ENCODE data around the gene THUMPD3. TPM values are rescaled to one million over a fixed set of nuclear protein-coding genes. Genes with fewer than 3 reads are reported as not detected.

Gene THUMPD3
- polyA plus RNA-seq, 3 donors = 10.2 to 13.1 (median 11.5) TPM

DNA sequence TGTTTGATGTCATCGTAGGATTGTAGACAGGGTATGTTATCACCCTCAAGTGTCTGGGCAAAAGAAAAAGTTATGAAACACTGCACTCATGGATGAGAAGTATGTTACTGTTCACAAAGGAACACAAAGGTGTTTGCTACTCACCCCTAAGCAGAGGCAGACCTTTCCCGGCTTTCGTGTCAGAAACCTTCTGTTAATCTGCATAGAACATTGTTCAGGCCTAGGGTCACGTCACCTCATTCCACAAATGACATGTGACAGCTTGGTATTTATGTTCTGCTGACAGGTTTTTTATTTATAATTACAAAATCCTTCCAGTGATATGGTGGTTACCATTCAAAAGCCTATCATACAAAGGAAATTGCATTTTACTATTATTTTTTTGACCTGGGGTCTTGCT lies 16.5 kb downstream of the THUMPD3 start:
- H3K79me2 ChIP-seq (ENCODE audit: insufficient read depth, low read length) = peaks cover 3% of the 10 kb centered on the region
- H3K27me3 ChIP-seq (ENCODE audit: control insufficient read depth in 2 of 2, insufficient read depth in 2 of 2, low read length in 2 of 2) = no peaks in the 10 kb centered on the region
- H3K4me3 ChIP-seq (replicated peaks in 1 of 3; ENCODE audit: low read depth in 2 of 3, low read length in 3 of 3) = no peak overlapping the region
- H3K27ac Mint-ChIP-seq = peak overlapping the region in 1 of 7 donors; percentile 19
- H4K20me1 ChIP-seq (ENCODE audit: insufficient read depth, low read length) = peaks cover 3% of the 10 kb centered on the region
- intact Hi-C loops (cut with micrococcal nuclease) = loop anchor here in 1 of 2 donors (5.0 kb wide), 1 partner anchor 53 kb away; no protein-coding TSS in a partner anchor
- no peak overlapping the region for H3K4me3 Mint-ChIP-seq
- no peak overlapping the region for H3K4me2 ChIP-seq (replicated peaks; ENCODE audit: extremely low read depth, low read length, poor library complexity, severe bottlenecking)
- no peak overlapping the region for H3K27ac ChIP-seq (ENCODE audit: low read depth in 1 of 2, low read length in 2 of 2)
- no peaks in the 10 kb centered on the region for H3K4me1 Mint-ChIP-seq
- H3K27me3 Mint-ChIP-seq (ENCODE audit: low read depth in 3 of 3) = no peaks in the 10 kb centered on the region
- TF ChIP-seq, protein P1, sequence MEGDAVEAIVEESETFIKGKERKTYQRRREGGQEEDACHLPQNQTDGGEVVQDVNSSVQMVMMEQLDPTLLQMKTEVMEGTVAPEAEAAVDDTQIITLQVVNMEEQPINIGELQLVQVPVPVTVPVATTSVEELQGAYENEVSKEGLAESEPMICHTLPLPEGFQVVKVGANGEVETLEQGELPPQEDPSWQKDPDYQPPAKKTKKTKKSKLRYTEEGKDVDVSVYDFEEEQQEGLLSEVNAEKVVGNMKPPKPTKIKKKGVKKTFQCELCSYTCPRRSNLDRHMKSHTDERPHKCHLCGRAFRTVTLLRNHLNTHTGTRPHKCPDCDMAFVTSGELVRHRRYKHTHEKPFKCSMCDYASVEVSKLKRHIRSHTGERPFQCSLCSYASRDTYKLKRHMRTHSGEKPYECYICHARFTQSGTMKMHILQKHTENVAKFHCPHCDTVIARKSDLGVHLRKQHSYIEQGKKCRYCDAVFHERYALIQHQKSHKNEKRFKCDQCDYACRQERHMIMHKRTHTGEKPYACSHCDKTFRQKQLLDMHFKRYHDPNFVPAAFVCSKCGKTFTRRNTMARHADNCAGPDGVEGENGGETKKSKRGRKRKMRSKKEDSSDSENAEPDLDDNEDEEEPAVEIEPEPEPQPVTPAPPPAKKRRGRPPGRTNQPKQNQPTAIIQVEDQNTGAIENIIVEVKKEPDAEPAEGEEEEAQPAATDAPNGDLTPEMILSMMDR (IDR thresholded peaks at IDR 0.05) = no peak
- no CpG with 5 or more reads among the region's 4 CpGs for WGBS (ENCODE audit: insufficient coverage)
- H3K9me3 Mint-ChIP-seq = no peaks in the 10 kb centered on the region
- H3K9ac ChIP-seq (ENCODE audit: insufficient read depth, low read length, poor library complexity, severe bottlenecking) = no peak overlapping the region
- no peaks in the 10 kb centered on the region for H3K4me1 ChIP-seq (ENCODE audit: control insufficient read depth in 1 of 2, insufficient read depth in 2 of 2, low read length in 2 of 2)
- H3K36me3 Mint-ChIP-seq = peaks cover 79 to 83% of the 10 kb centered on the region in 2 donors
- peaks cover 65 to 93% of the 10 kb centered on the region in 2 donors for H3K36me3 ChIP-seq (replicated peaks in 1 of 2; ENCODE audit: control insufficient read depth in 1 of 2, insufficient read depth in 2 of 2, low read length in 2 of 2)
- H2AFZ ChIP-seq (ENCODE audit: insufficient read depth, low read depth, low read length, poor library complexity, severe bottlenecking) = no peak overlapping the region
- H3K9me3 ChIP-seq (replicated peaks in 1 of 2; ENCODE audit: control insufficient read depth in 1 of 2, insufficient read depth in 1 of 2, low read length in 2 of 2) = no peaks in the 10 kb centered on the region
- no peak for DNase-seq

GRCh38 chr3:9380014-9380413 lies 17.2 kb downstream of the THUMPD3 start:
- Histone ChIP-seq H3K4me1 (ENCODE audit: control insufficient read depth in 1 of 2, insufficient read depth in 2 of 2, low read length in 2 of 2) (peaks cover 0 to 4% of the 10 kb centered on the region in 2 donors), H3K9me3 (replicated peaks in 1 of 2; ENCODE audit: control insufficient read depth in 1 of 2, insufficient read depth in 1 of 2, low read length in 2 of 2) (no peaks in the 10 kb centered on the region), H4K20me1 (ENCODE audit: insufficient read depth, low read length) (peaks cover 10% of the 10 kb centered on the region), H3K27me3 (ENCODE audit: control insufficient read depth in 2 of 2, insufficient read depth in 2 of 2, low read length in 2 of 2) (no peaks in the 10 kb centered on the region), H3K4me3 (replicated peaks in 1 of 3; ENCODE audit: low read depth in 2 of 3, low read length in 3 of 3) (no peak overlapping the region), H3K36me3 (replicated peaks in 1 of 2; ENCODE audit: control insufficient read depth in 1 of 2, insufficient read depth in 2 of 2, low read length in 2 of 2) (peaks cover 64 to 93% of the 10 kb centered on the region in 2 donors), H2AFZ (ENCODE audit: insufficient read depth, low read depth, low read length, poor library complexity, severe bottlenecking) (no peak overlapping the region), H3K9ac (ENCODE audit: insufficient read depth, low read length, poor library complexity, severe bottlenecking) (no peak overlapping the region), H3K27ac (ENCODE audit: low read depth in 1 of 2, low read length in 2 of 2) (no peak overlapping the region), H3K4me2 (replicated peaks; ENCODE audit: extremely low read depth, low read length, poor library complexity, severe bottlenecking) (no peak overlapping the region), H3K79me2 (ENCODE audit: insufficient read depth, low read length) (peaks cover 3% of the 10 kb centered on the region)
- H3K36me3 Mint-ChIP-seq = peaks cover 79 to 83% of the 10 kb centered on the region in 2 donors
- intact Hi-C loops (cut with micrococcal nuclease) = no loop called here
- H3K4me1 Mint-ChIP-seq = peaks cover 3% of the 10 kb centered on the region
- peak overlapping the region in 2 of 7 donors; percentile 17 to 19 for H3K27ac Mint-ChIP-seq
- H3K4me3 Mint-ChIP-seq = no peak overlapping the region
- no peak for DNase-seq
- TF ChIP-seq, protein P1 (IDR thresholded peaks at IDR 0.05) = no peak
- WGBS (ENCODE audit: insufficient coverage) = 81% methylated on average over 2 of the region's 3 CpGs
- no peaks in the 10 kb centered on the region for H3K27me3 Mint-ChIP-seq (ENCODE audit: low read depth in 3 of 3)
- no peaks in the 10 kb centered on the region for H3K9me3 Mint-ChIP-seq
